ENCODE measurements around the gene SOX12. TPM values are rescaled to one million over a fixed set of nuclear protein-coding genes. Genes with fewer than 3 reads are reported as not detected.

Gene SOX12
- total and polyA plus RNA-seq, 4 donors = 0.67 to 4.2 (median 1.7) TPM

DNA sequence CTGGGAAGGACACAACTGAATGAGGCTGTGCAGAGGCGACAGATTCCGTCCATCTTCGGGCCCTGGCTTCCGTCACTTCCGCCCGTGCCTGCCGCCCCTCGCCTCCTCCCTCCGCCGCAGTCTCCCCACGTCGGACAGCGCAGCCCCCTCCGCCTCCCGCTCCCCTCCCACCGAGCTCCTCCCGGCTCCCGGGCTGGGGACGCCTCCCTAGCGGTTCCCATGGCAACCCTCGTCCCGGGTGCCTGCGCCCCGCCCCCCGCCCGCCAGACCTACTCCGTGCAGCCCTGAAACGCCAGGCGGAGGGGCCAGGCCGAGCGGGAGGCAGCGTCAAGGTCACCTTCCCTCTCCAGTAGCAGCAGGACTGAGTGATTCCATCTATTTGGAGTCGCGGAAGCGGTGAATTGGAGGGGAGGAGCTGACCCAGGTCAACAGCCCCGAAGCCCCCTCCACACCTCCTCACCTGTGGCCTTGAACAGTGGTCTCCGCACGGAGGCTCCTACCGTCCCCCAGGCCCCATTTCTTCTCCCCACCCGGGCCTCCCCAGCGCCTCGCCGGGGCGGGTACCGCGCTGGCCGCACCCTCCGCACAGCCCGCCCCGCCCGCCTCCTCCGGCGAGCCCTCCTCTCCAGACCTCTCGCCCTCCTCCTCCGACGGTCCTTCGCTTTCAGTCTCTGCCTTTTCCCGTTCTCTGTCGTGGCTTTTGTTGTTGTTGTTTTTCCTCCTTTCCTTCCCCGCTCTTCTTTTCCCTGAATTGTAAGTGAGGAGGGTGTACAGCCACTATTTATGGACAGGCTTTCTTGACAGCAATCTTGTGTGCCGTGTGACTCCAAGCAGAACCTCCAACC lies 22.5 kb downstream of the SOX12 start:
- DNase-seq (ENCODE audit: low spot score) = peak; percentile 82
- H3K36me3 ChIP-seq (ENCODE audit: control insufficient read depth in 4 of 4, insufficient read depth in 3 of 4, low read depth in 1 of 4, low read length in 3 of 4) = no peaks in the 10 kb centered on the region
- TF ChIP-seq GABPA (IDR thresholded peaks at IDR 0.05 in 1 of 2, conservative IDR thresholded peaks at IDR 0.05 in 1 of 2) = peak; percentile 19 to 54
- TF ChIP-seq, protein P1, sequence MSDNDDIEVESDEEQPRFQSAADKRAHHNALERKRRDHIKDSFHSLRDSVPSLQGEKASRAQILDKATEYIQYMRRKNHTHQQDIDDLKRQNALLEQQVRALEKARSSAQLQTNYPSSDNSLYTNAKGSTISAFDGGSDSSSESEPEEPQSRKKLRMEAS (IDR thresholded peaks at IDR 0.05) = no peak
- TF ChIP-seq, protein P2, sequence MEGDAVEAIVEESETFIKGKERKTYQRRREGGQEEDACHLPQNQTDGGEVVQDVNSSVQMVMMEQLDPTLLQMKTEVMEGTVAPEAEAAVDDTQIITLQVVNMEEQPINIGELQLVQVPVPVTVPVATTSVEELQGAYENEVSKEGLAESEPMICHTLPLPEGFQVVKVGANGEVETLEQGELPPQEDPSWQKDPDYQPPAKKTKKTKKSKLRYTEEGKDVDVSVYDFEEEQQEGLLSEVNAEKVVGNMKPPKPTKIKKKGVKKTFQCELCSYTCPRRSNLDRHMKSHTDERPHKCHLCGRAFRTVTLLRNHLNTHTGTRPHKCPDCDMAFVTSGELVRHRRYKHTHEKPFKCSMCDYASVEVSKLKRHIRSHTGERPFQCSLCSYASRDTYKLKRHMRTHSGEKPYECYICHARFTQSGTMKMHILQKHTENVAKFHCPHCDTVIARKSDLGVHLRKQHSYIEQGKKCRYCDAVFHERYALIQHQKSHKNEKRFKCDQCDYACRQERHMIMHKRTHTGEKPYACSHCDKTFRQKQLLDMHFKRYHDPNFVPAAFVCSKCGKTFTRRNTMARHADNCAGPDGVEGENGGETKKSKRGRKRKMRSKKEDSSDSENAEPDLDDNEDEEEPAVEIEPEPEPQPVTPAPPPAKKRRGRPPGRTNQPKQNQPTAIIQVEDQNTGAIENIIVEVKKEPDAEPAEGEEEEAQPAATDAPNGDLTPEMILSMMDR (IDR thresholded peaks at IDR 0.05; ENCODE audit: low read depth, low read length, missing input control) = no peak
- H3K4me3 ChIP-seq (ENCODE audit: low read depth in 1 of 3, low read length in 3 of 3) = peak overlapping the region; percentile 63 to 72 (median 67)
- H3K4me1 ChIP-seq (ENCODE audit: control insufficient read depth in 4 of 4, insufficient read depth in 4 of 4, low read length in 3 of 4) = peaks cover 0 to 23% (median 13%) of the 10 kb centered on the region in 4 donors
- H3K27me3 ChIP-seq (ENCODE audit: control insufficient read depth in 4 of 4, insufficient read depth in 4 of 4, low read length in 3 of 4) = no peaks in the 10 kb centered on the region
- WGBS = 1% methylated on average over 61 of the region's 61 CpGs
- H3K9ac ChIP-seq (ENCODE audit: low read depth in 1 of 2, low read length in 2 of 2) = peak overlapping the region in 1 of 2 donors; percentile 31
- no peaks in the 10 kb centered on the region for H3K9me3 ChIP-seq (ENCODE audit: control insufficient read depth in 4 of 4, low read length in 3 of 4)
- H3K27ac ChIP-seq (ENCODE audit: low read depth in 1 of 2, low read length in 2 of 2) = peak overlapping the region; percentile 52 to 85

DNA sequence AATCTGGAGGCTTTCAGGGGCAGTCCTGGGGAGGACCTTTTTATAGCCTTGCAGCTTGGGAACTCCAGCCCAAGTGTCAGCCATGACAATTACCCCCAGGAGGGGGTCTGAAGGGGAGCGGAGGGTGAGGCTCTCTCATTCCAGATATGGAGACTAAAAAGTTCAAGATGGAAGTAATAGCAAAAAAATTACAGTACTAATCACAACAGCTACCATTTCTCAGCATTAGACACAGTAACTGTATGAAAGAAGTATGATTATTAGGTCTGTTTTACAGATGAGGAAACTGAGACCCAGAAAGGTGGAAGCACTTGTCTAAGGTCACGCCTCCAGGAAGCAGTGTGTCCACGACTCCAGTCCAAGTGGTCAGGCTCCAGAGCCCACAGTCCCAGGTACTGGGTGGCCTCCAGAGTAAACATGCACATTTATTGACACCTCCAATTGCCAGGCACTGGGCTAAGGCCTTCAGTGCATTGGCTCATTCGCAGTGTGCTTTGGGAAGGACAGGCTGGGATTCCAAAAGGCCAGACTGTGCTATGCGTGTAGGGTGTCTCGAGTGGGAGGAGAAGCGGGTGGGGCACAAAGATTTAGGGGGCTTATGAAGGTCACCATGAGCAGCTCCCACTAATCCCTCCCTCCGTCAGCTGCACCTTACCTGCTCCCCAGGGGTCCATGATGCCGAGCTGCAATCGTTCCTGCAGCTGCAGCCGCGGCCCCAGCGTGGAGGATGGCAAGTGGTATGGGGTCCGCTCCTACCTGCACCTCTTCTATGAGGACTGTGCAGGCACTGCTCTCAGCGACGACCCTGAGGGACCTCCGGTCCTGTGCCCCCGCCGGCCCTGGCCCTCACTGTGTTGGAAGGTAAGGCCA lies 23.9 kb downstream of the SOX12 start:
- TF ChIP-seq FOXA2 (IDR thresholded peaks at IDR 0.05) (peak; percentile 87), GABPA (IDR thresholded peaks at IDR 0.05 in 1 of 2, conservative IDR thresholded peaks at IDR 0.05 in 1 of 2) (no peak), EGR1 (IDR thresholded peaks at IDR 0.05; ENCODE audit: low read depth in 2 of 2) (no peak), JUND (IDR thresholded peaks at IDR 0.05) (no peak), RXRA (IDR thresholded peaks at IDR 0.05) (peak; percentile 60 to 79), TAF1 (conservative IDR thresholded peaks at IDR 0.05) (no peak), NR2F2 (IDR thresholded peaks at IDR 0.05) (no peak), SP1 (IDR thresholded peaks at IDR 0.05) (peak; percentile 67), YY1 (IDR thresholded peaks at IDR 0.05) (no peak), FOXA1 (IDR thresholded peaks at IDR 0.05) (peak; percentile 77), HNF4G (IDR thresholded peaks at IDR 0.05) (peak; percentile 38), HNF4A (conservative IDR thresholded peaks at IDR 0.05) (peak; percentile 80 to 87), RAD21 (IDR thresholded peaks at IDR 0.05) (peak in 1 of 2 donors; percentile 36)
- TF ChIP-seq, protein P3, sequence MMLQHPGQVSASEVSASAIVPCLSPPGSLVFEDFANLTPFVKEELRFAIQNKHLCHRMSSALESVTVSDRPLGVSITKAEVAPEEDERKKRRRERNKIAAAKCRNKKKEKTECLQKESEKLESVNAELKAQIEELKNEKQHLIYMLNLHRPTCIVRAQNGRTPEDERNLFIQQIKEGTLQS (IDR thresholded peaks at IDR 0.05) = no peak
- TF ChIP-seq, protein P1 (IDR thresholded peaks at IDR 0.05) = no peak
- TF ChIP-seq, protein P2 (IDR thresholded peaks at IDR 0.05; ENCODE audit: low read depth, low read length, missing input control) = no peak
- TF ChIP-seq, protein P4, sequence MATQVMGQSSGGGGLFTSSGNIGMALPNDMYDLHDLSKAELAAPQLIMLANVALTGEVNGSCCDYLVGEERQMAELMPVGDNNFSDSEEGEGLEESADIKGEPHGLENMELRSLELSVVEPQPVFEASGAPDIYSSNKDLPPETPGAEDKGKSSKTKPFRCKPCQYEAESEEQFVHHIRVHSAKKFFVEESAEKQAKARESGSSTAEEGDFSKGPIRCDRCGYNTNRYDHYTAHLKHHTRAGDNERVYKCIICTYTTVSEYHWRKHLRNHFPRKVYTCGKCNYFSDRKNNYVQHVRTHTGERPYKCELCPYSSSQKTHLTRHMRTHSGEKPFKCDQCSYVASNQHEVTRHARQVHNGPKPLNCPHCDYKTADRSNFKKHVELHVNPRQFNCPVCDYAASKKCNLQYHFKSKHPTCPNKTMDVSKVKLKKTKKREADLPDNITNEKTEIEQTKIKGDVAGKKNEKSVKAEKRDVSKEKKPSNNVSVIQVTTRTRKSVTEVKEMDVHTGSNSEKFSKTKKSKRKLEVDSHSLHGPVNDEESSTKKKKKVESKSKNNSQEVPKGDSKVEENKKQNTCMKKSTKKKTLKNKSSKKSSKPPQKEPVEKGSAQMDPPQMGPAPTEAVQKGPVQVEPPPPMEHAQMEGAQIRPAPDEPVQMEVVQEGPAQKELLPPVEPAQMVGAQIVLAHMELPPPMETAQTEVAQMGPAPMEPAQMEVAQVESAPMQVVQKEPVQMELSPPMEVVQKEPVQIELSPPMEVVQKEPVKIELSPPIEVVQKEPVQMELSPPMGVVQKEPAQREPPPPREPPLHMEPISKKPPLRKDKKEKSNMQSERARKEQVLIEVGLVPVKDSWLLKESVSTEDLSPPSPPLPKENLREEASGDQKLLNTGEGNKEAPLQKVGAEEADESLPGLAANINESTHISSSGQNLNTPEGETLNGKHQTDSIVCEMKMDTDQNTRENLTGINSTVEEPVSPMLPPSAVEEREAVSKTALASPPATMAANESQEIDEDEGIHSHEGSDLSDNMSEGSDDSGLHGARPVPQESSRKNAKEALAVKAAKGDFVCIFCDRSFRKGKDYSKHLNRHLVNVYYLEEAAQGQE (IDR thresholded peaks at IDR 0.05) = no peak
- TF ChIP-seq, protein P5, sequence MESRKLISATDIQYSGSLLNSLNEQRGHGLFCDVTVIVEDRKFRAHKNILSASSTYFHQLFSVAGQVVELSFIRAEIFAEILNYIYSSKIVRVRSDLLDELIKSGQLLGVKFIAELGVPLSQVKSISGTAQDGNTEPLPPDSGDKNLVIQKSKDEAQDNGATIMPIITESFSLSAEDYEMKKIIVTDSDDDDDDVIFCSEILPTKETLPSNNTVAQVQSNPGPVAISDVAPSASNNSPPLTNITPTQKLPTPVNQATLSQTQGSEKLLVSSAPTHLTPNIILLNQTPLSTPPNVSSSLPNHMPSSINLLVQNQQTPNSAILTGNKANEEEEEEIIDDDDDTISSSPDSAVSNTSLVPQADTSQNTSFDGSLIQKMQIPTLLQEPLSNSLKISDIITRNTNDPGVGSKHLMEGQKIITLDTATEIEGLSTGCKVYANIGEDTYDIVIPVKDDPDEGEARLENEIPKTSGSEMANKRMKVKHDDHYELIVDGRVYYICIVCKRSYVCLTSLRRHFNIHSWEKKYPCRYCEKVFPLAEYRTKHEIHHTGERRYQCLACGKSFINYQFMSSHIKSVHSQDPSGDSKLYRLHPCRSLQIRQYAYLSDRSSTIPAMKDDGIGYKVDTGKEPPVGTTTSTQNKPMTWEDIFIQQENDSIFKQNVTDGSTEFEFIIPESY (IDR thresholded peaks at IDR 0.05) = no peak
- DNase-seq (ENCODE audit: low spot score) = no peak
- Histone ChIP-seq H3K4me1 (ENCODE audit: control insufficient read depth in 4 of 4, insufficient read depth in 4 of 4, low read length in 3 of 4) (peaks cover 0 to 23% (median 13%) of the 10 kb centered on the region in 4 donors), H3K36me3 (ENCODE audit: control insufficient read depth in 4 of 4, insufficient read depth in 3 of 4, low read depth in 1 of 4, low read length in 3 of 4) (no peaks in the 10 kb centered on the region), H3K27me3 (ENCODE audit: control insufficient read depth in 4 of 4, insufficient read depth in 4 of 4, low read length in 3 of 4) (no peaks in the 10 kb centered on the region), H3K9ac (ENCODE audit: low read depth in 1 of 2, low read length in 2 of 2) (no peak overlapping the region), H3K27ac (ENCODE audit: low read depth in 1 of 2, low read length in 2 of 2) (no peak overlapping the region), H3K9me3 (ENCODE audit: control insufficient read depth in 4 of 4, low read length in 3 of 4) (no peaks in the 10 kb centered on the region), H3K4me3 (ENCODE audit: low read depth in 1 of 3, low read length in 3 of 3) (no peak overlapping the region)
- WGBS = 82% methylated on average over 19 of the region's 19 CpGs

Data from liver (tissue), 9 donors.